Transverse colon (tissue), 4 donors: ENCODE data around the gene CBX5. TPM values are rescaled to one million over a fixed set of nuclear protein-coding genes. Genes with fewer than 3 reads are reported as not detected.
A peak's percentile ranks its signal among the peaks of the same experiment; 100 is the strongest.

Experiments
- DNase-seq: peaks from one replicate; pipeline ENCODE4 v3.0.0-alpha.2; 2019
- H3K27ac ChIP-seq, 4 donors: fragments of 200-600 bp; sonication (generic); 2 replicates each; pipeline ENCODE4 v1.5.1; 2016 to 2018; ENCODE audit warnings: inconsistent platforms in 4 of 4
- H3K27me3 ChIP-seq: fragments of 200-600 bp; sonication (generic); 2 replicates; pipeline ENCODE4 v1.5.1; 2017; ENCODE audit warnings: inconsistent platforms
- H3K36me3 ChIP-seq, 4 donors: fragments of 200-600 bp; sonication (generic); 2 replicates each; pipeline ENCODE4 v1.5.1; 2017 to 2019; ENCODE audit warnings: inconsistent platforms in 4 of 4
- H3K4me1 ChIP-seq, 4 donors: fragments of 200-600 bp; sonication (generic); 2 replicates each; pipeline ENCODE4 v1.5.1; 2017 to 2020; ENCODE audit warnings: inconsistent platforms in 4 of 4
- H3K4me3 ChIP-seq, 4 donors: fragments of 200-600 bp; sonication (generic); 1 replicate in 1 of 4; 2 replicates in 3 of 4; pipeline versions ENCODE4 v1.5.1 to v1.6.1; 2017 to 2019; ENCODE audit warnings: inconsistent platforms in 4 of 4
- H3K9me3 ChIP-seq, 2 donors: fragments of 200-600 bp; sonication (generic); 2 replicates each; pipeline ENCODE4 v1.5.1; 2017 to 2019; ENCODE audit warnings: inconsistent platforms in 2 of 2
- CTCF ChIP-seq, 5 experiments: fragments of 200-600 bp in 3 of 5; fragments of 450-650 bp in 2 of 5; sonication (generic) in 3 of 5; IDR thresholded peaks; 1 replicate in 2 of 5; 2 replicates in 3 of 5; pipeline ENCODE4 v1.5.1; 2016 to 2017; ENCODE audit warnings: antibody characterized with exemption in 5 of 5, inconsistent platforms in 3 of 5, mild to moderate bottlenecking in 2 of 5, moderate library complexity in 1 of 5
- EP300 ChIP-seq: sonication (generic); formaldehyde crosslinking; IDR thresholded peaks from one replicate; pipeline ENCODE4 v1.6.1; 2017; ENCODE audit warnings: antibody characterized with exemption, low read depth
- POLR2A ChIP-seq: fragments of 450-650 bp; IDR thresholded peaks from one replicate; pipeline ENCODE4 v1.6.1; 2016; ENCODE audit warnings: antibody characterized with exemption, mild to moderate bottlenecking, moderate library complexity
- POLR2AphosphoS5 ChIP-seq, 3 donors: sonication (generic); formaldehyde crosslinking; IDR thresholded peaks; one replicate each; pipeline ENCODE4 v1.6.1; 2016; ENCODE audit warnings: antibody characterized with exemption in 3 of 3
- WGBS, 2 donors: methylation state at CpG; one replicate each; pipeline ENCODE4 v1.1.5; 2018; ENCODE audit warnings: low coverage in 1 of 2; 5-methylcytosine and 5-hydroxymethylcytosine counted together
- in situ Hi-C, 4 donors: fragments of 200-750 bp; cut with MboI; loops; one replicate each; pipeline versions ENCODE4 v1.15.0 to v1.15.1; 2017; ENCODE audit warnings: low sequenced_read_pairs in 3 of 4, low pct_ligation_motif_present in 1 of 4, low pct_unique_long_range_greater_than_20kb in 1 of 4
- intact Hi-C: fragments of 100-400 bp; cut with DNase I; formaldehyde crosslinking; loops from one replicate; pipeline ENCODE4 v1.15.1; 2023; ENCODE audit warnings: low total_unique reads
- total RNA-seq, 4 donors: library from RNA; depleted of rRNA; stranded (reverse); fragments of >200 nt; gene quantifications; one replicate each; pipeline ENCODE4 v1.1.0, GENCODE V29; 2016

CBX5 gene
- total RNA-seq, 4 donors from 2014 or later, result 18.9 to 28.8 (median 22.8) TPM

GRCh38 chr12:54280468-54281260, 742 bp upstream of the CBX5 start, which contains the start of gene HNRNPA1:
HNRNPA1 (plus strand) TSS chr12:54280726; CDS start chr12:54280808, 82 bp downstream.
- Histone ChIP-seq H3K36me3 (peaks cover 0 to 25% (median 11%) of the 10 kb centered on the region in 4 donors), H3K4me3 (peak within 1 kb of the TSS; percentile 54 to 90 (median 77)), H3K4me1 (peaks cover 50 to 63% (median 56%) of the 10 kb centered on the region in 4 donors), H3K9me3 (no peaks in the 10 kb centered on the region), H3K27ac (peak within 1 kb of the TSS; percentile 86 to 95 (median 92)), H3K27me3 (no peaks in the 10 kb centered on the region)
- WGBS, 2 donors, result 1% methylated on average over 15 to 48 of the region's 48 CpGs
- intact Hi-C loops, result no loop called here
- DNase-seq, result peak; percentile 97
- in situ Hi-C loops, result no loop called here
- peak; percentile 99 for TF ChIP-seq POLR2A
- TF ChIP-seq POLR2AphosphoS5 (IDR thresholded peaks at IDR 0.05), result peak; percentile 99
- no peak for TF ChIP-seq EP300
- peak in 1 of 5 experiments; percentile 28 for TF ChIP-seq CTCF (IDR thresholded peaks at IDR 0.05)

GRCh38 chr12:54279227-54279631, 693 bp downstream of the CBX5 start:
- Histone ChIP-seq H3K4me1 (peaks cover 43 to 54% (median 47%) of the 10 kb centered on the region in 4 donors), H3K9me3 (no peaks in the 10 kb centered on the region), H3K27ac (peak overlapping the region; percentile 86 to 95 (median 92)), H3K27me3 (no peaks in the 10 kb centered on the region), H3K4me3 (peak overlapping the region; percentile 40 to 90 (median 50)), H3K36me3 (peaks cover 0 to 20% (median 8%) of the 10 kb centered on the region in 4 donors)
- WGBS, 2 donors, result 0% methylated on average over 7 to 19 of the region's 19 CpGs
- DNase-seq, result no peak
- intact Hi-C loops, result no loop called here
- in situ Hi-C loops, result no loop called here
- TF ChIP-seq EP300 (no peak), POLR2A (no peak), CTCF (IDR thresholded peaks at IDR 0.05) (no peak), POLR2AphosphoS5 (IDR thresholded peaks at IDR 0.05) (no peak)

GRCh38 chr12:54277823-54278276, 2.1 kb downstream of the CBX5 start:
- WGBS, 2 donors, result 27 to 30% methylated on average over 2 to 5 of the region's 5 CpGs
- in situ Hi-C loops, result no loop called here
- no peak for TF ChIP-seq CTCF (IDR thresholded peaks at IDR 0.05)
- no peak for TF ChIP-seq POLR2A
- no peak for TF ChIP-seq EP300
- no peak for TF ChIP-seq POLR2AphosphoS5 (IDR thresholded peaks at IDR 0.05)
- Histone ChIP-seq H3K27ac (peak overlapping the region; percentile 86 to 95 (median 92)), H3K9me3 (no peaks in the 10 kb centered on the region), H3K4me3 (no peak overlapping the region), H3K36me3 (peaks cover 0 to 7% (median 2%) of the 10 kb centered on the region in 4 donors), H3K4me1 (peaks cover 29 to 40% (median 34%) of the 10 kb centered on the region in 4 donors), H3K27me3 (no peaks in the 10 kb centered on the region)
- no peak for DNase-seq
- intact Hi-C loops, result no loop called here

- 69 to 81% methylated on average over 3 of the region's 3 CpGs for WGBS, 2 donors
These were observed 3.6 kb downstream of the CBX5 start for GRCh38 chr12:54276368-54276767.

More at GRCh38 chr12:54276368-54276767, 3.6 kb downstream of the CBX5 start:
- in situ Hi-C loops, result no loop called here
- no peak for TF ChIP-seq CTCF (IDR thresholded peaks at IDR 0.05)
- no peak for TF ChIP-seq POLR2AphosphoS5 (IDR thresholded peaks at IDR 0.05)
- TF ChIP-seq POLR2A, result no peak
- TF ChIP-seq EP300, result no peak
- Histone ChIP-seq H3K4me3 (no peak overlapping the region), H3K36me3 (no peaks in the 10 kb centered on the region), H3K9me3 (no peaks in the 10 kb centered on the region), H3K4me1 (peaks cover 16 to 26% (median 19%) of the 10 kb centered on the region in 4 donors), H3K27ac (no peak overlapping the region), H3K27me3 (no peaks in the 10 kb centered on the region)
- intact Hi-C loops, result no loop called here
- DNase-seq, result no peak
